ENCODE measurements around the gene COL3A1. TPM values are rescaled to one million over a fixed set of nuclear protein-coding genes. Genes with fewer than 3 reads are reported as not detected.

The COL3A1 gene
- total RNA-seq, 4 donors from 2014 or later, result 211 to 408 (median 347) TPM

GRCh38 chr2:188949046-188949818 is 24.9 kb upstream of the COL3A1 start:
- H3K4me1 ChIP-seq, result no peaks in the 10 kb centered on the region
- ATAC-seq, result no peak
- no peaks in the 10 kb centered on the region for H3K27me3 ChIP-seq
- TF ChIP-seq POLR2AphosphoS5 (IDR thresholded peaks at IDR 0.05) (no peak), CTCF (IDR thresholded peaks at IDR 0.05) (no peak), EP300 (IDR thresholded peaks at IDR 0.05) (no peak), POLR2A (IDR thresholded peaks at IDR 0.05) (no peak)
- no peak overlapping the region for H3K4me3 ChIP-seq
- H3K27ac ChIP-seq, result no peak overlapping the region
- 92 to 97% methylated on average over 14 to 16 of the region's 25 CpGs for WGBS, 2 donors (ENCODE audit: low coverage in 1 of 2)
- no peaks in the 10 kb centered on the region for H3K36me3 ChIP-seq
- H3K9me3 ChIP-seq, result no peaks in the 10 kb centered on the region

GRCh38 chr2:188952901-188953300 is 21.3 kb upstream of the COL3A1 start:
- TF ChIP-seq CTCF (IDR thresholded peaks at IDR 0.05), result no peak
- TF ChIP-seq POLR2A (IDR thresholded peaks at IDR 0.05), result no peak
- no peak for TF ChIP-seq POLR2AphosphoS5 (IDR thresholded peaks at IDR 0.05)
- no peak for TF ChIP-seq EP300 (IDR thresholded peaks at IDR 0.05)
- no peak overlapping the region for H3K4me3 ChIP-seq
- no peaks in the 10 kb centered on the region for H3K9me3 ChIP-seq
- H3K36me3 ChIP-seq, result no peaks in the 10 kb centered on the region
- H3K4me1 ChIP-seq, result no peaks in the 10 kb centered on the region
- no peaks in the 10 kb centered on the region for H3K27me3 ChIP-seq
- H3K27ac ChIP-seq, result no peak overlapping the region
- no peak for ATAC-seq

GRCh38 chr2:188956290-188956689 is 17.9 kb upstream of the COL3A1 start:
- ATAC-seq, result no peak
- WGBS, 2 donors (ENCODE audit: low coverage in 1 of 2), result 88 to 94% methylated on average over 1 to 2 of the region's 2 CpGs
- Histone ChIP-seq H3K36me3 (no peaks in the 10 kb centered on the region), H3K27me3 (no peaks in the 10 kb centered on the region), H3K4me3 (no peak overlapping the region), H3K27ac (no peak overlapping the region), H3K4me1 (no peaks in the 10 kb centered on the region), H3K9me3 (no peaks in the 10 kb centered on the region)
- TF ChIP-seq POLR2A (IDR thresholded peaks at IDR 0.05) (no peak), CTCF (IDR thresholded peaks at IDR 0.05) (no peak), EP300 (IDR thresholded peaks at IDR 0.05) (no peak), POLR2AphosphoS5 (IDR thresholded peaks at IDR 0.05) (no peak)

GRCh38 chr2:188956961-188957360 is 17.2 kb upstream of the COL3A1 start:
- H3K27me3 ChIP-seq, result no peaks in the 10 kb centered on the region
- H3K36me3 ChIP-seq, result no peaks in the 10 kb centered on the region
- no peak overlapping the region for H3K4me3 ChIP-seq
- H3K9me3 ChIP-seq, result no peaks in the 10 kb centered on the region
- no peaks in the 10 kb centered on the region for H3K4me1 ChIP-seq
- no peak overlapping the region for H3K27ac ChIP-seq
- ATAC-seq, result no peak
- WGBS, 2 donors (ENCODE audit: low coverage in 1 of 2), result 48 to 57% methylated on average over 5 of the region's 5 CpGs
- no peak for TF ChIP-seq CTCF (IDR thresholded peaks at IDR 0.05)
- no peak for TF ChIP-seq EP300 (IDR thresholded peaks at IDR 0.05)
- no peak for TF ChIP-seq POLR2A (IDR thresholded peaks at IDR 0.05)

GRCh38 chr2:188957646-188958045 is 16.5 kb upstream of the COL3A1 start:
- 92 to 100% methylated on average over 1 of the region's 1 CpG for WGBS, 2 donors (ENCODE audit: low coverage in 1 of 2)
- no peaks in the 10 kb centered on the region for H3K9me3 ChIP-seq
- no peaks in the 10 kb centered on the region for H3K36me3 ChIP-seq
- no peak for ATAC-seq
- no peaks in the 10 kb centered on the region for H3K27me3 ChIP-seq
- no peak overlapping the region for H3K27ac ChIP-seq
- H3K4me1 ChIP-seq, result no peaks in the 10 kb centered on the region
- no peak overlapping the region for H3K4me3 ChIP-seq
- no peak for TF ChIP-seq POLR2A (IDR thresholded peaks at IDR 0.05)
- TF ChIP-seq POLR2AphosphoS5 (IDR thresholded peaks at IDR 0.05), result no peak
- TF ChIP-seq CTCF (IDR thresholded peaks at IDR 0.05), result no peak
- TF ChIP-seq EP300 (IDR thresholded peaks at IDR 0.05), result no peak
